ENCODE data around the gene C1R. TPM values are rescaled to one million over a fixed set of nuclear protein-coding genes. Genes with fewer than 3 reads are reported as not detected.

C1R gene
- total RNA-seq, 4 donors from 2014 or later, result 65.0 to 259 (median 84.7) TPM

DNA sequence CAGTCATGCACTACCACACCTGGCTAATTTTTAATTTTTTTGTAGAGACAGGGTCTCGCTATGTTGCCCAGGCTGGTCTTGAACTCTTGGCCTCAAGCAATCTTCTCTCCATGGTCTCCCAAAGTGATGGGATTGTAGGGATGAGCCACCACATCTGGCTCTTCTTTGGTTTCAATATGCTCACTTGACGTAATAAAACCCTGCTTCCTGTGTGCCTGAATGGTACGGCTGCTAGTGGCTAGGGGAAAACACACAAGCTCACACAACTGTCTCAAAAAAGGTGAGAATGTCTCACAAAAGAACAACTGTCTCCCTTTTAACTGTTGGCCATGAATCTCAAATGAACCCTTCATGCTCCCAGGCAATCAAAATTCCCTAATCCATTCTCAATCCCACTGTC is 16.7 kb downstream of the C1R start:
- WGBS, 2 donors, result 82 to 93% methylated on average over 3 of the region's 3 CpGs
- intact Hi-C loops (cut with DNase I; ENCODE audit: low total_unique reads), result no loop called here
- H3K4me3 ChIP-seq (ENCODE audit: low read depth, poor library complexity, severe bottlenecking), result no peak overlapping the region
- DNase-seq (ENCODE audit: low spot score in 2 of 2), result peak in 1 of 2 donors; percentile 34
- TF ChIP-seq, protein P1, sequence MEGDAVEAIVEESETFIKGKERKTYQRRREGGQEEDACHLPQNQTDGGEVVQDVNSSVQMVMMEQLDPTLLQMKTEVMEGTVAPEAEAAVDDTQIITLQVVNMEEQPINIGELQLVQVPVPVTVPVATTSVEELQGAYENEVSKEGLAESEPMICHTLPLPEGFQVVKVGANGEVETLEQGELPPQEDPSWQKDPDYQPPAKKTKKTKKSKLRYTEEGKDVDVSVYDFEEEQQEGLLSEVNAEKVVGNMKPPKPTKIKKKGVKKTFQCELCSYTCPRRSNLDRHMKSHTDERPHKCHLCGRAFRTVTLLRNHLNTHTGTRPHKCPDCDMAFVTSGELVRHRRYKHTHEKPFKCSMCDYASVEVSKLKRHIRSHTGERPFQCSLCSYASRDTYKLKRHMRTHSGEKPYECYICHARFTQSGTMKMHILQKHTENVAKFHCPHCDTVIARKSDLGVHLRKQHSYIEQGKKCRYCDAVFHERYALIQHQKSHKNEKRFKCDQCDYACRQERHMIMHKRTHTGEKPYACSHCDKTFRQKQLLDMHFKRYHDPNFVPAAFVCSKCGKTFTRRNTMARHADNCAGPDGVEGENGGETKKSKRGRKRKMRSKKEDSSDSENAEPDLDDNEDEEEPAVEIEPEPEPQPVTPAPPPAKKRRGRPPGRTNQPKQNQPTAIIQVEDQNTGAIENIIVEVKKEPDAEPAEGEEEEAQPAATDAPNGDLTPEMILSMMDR (IDR thresholded peaks at IDR 0.05), result no peak
- no peak for TF ChIP-seq POLR2A (IDR thresholded peaks at IDR 0.05)

DNA sequence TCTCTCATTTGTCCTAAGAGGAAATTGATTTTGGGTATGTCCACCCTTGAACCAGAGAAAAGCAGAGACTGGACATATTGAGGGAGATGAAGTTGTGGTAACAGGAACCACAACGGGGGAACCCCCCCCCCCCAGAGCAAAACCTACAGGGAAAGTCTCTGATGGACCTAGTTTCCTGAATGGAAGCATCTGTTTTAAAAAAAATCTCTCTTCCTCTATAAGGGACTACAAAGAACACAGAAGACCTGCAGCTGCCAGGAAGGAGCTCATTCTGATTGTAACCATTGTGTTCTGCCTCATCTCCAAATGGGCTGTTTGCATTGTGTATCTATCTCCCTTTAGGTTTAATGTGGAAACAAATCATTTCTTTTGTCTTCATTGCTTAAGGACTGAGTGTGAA is 18.3 kb downstream of the C1R start:
- TF ChIP-seq POLR2A (IDR thresholded peaks at IDR 0.05), result no peak
- TF ChIP-seq, protein P1 (IDR thresholded peaks at IDR 0.05), result no peak
- intact Hi-C loops (cut with DNase I; ENCODE audit: low total_unique reads), result no loop called here
- 44% methylated on average over 1 of the region's 1 CpG for WGBS, 2 donors
- peak in 1 of 2 donors; percentile 28 for DNase-seq (ENCODE audit: low spot score in 2 of 2)
- H3K4me3 ChIP-seq (ENCODE audit: low read depth, poor library complexity, severe bottlenecking), result no peak overlapping the region

DNA sequence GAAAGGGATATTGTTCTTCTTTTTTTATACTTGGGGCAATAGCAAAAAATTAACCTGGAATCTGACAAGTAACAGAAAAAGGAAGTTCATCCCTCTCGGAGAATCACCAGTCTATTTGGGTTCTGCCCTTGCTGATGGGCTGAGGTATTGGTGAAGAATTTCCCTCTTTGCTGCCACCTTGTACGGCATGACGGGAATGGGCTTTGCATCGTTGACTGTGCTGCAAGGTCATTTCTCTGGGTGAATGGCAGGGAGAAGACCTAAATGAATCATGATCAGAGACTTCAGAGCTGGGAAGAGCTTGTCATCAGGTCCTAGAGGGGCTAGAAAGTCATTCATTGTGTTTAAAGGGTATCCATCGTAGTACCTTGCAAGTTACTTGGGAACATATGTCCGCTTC is 19.7 kb downstream of the C1R start:
- 89 to 90% methylated on average over 6 of the region's 6 CpGs for WGBS, 2 donors
- no peak for TF ChIP-seq POLR2A (IDR thresholded peaks at IDR 0.05)
- TF ChIP-seq, protein P1 (IDR thresholded peaks at IDR 0.05), result no peak
- DNase-seq (ENCODE audit: low spot score in 2 of 2), result peak in 1 of 2 donors; percentile 39
- no peak overlapping the region for H3K4me3 ChIP-seq (ENCODE audit: low read depth, poor library complexity, severe bottlenecking)
- intact Hi-C loops (cut with DNase I; ENCODE audit: low total_unique reads), result no loop called here

DNA sequence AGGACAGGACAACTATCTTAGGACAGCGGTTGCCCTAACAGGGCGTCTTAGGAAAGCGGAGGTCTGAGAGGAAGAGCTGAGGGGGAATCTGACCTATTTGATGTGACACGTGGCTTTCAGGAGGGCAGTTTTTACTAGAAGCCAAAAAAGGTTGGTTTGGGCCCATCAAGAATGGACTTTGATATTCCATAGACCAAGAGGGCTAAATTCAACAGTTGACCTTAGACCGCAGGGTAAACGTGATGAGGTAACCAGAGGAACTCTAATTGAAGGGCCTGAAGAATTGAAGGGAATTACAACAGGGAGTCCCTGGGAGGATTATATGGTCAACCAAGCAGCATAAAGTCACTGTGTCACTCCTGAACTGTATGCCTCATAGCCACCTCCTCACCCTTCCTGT is 20.2 kb downstream of the C1R start:
- TF ChIP-seq, protein P1 (IDR thresholded peaks at IDR 0.05), result no peak
- no peak for TF ChIP-seq POLR2A (IDR thresholded peaks at IDR 0.05)
- intact Hi-C loops (cut with DNase I; ENCODE audit: low total_unique reads), result no loop called here
- DNase-seq (ENCODE audit: low spot score in 2 of 2), result no peak
- 87% methylated on average over 6 of the region's 6 CpGs for WGBS, 2 donors
- H3K4me3 ChIP-seq (ENCODE audit: low read depth, poor library complexity, severe bottlenecking), result no peak overlapping the region

DNA sequence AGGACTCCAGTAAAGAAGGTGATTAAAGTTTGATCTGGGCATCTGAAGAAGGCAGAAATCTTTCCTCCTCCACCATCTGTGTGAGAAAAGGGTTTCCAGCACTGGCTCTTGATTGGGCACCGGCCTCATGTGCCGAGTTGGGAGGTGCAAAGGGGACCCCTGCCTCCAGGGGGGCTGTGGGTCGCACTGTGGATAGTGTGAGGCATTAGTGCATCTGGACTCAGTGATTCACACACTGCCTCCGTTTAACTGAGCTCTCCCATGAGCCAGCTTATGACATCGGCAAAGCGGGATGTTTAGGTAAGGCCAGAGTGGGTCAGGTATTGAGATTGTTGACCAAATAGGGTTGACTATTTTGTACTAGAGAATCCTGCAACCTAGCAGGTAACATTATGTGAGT is 22.9 kb downstream of the C1R start:
- 85 to 91% methylated on average over 6 of the region's 6 CpGs for WGBS, 2 donors
- peak in 1 of 2 donors; percentile 73 for DNase-seq (ENCODE audit: low spot score in 2 of 2)
- intact Hi-C loops (cut with DNase I; ENCODE audit: low total_unique reads), result no loop called here
- TF ChIP-seq POLR2A (IDR thresholded peaks at IDR 0.05), result no peak
- TF ChIP-seq, protein P1 (IDR thresholded peaks at IDR 0.05), result no peak
- H3K4me3 ChIP-seq (ENCODE audit: low read depth, poor library complexity, severe bottlenecking), result no peak overlapping the region

DNA sequence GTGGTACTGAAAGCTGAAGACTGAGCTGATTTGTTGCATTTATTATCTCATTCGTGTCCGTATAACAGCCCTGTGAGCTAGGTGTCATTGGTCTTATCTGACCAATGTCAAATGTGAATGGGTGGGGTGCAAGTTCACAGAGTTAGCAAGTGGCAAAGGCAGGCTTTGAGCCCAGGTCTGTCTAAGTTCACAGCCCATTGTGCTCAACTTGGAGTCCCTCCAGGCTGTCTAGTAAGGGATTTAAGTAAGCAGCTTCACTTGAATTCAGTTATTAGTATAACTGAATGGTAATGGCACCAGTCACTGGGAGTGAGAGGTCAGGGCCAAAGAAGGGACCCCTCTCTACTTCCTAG is 23.3 kb downstream of the C1R start:
- TF ChIP-seq, protein P1 (IDR thresholded peaks at IDR 0.05), result no peak
- TF ChIP-seq POLR2A (IDR thresholded peaks at IDR 0.05), result no peak
- WGBS, 2 donors, result 67 to 73% methylated on average over 2 of the region's 2 CpGs
- intact Hi-C loops (cut with DNase I; ENCODE audit: low total_unique reads), result no loop called here
- H3K4me3 ChIP-seq (ENCODE audit: low read depth, poor library complexity, severe bottlenecking), result no peak overlapping the region
- DNase-seq (ENCODE audit: low spot score in 2 of 2), result peak in 1 of 2 donors; percentile 46

Measured in lower leg skin (tissue), 4 donors.